HepG2 (cell line): ENCODE results near the gene RBBP8NL. TPM values are rescaled to one million over a fixed set of nuclear protein-coding genes. Genes with fewer than 3 reads are reported as not detected.

Experiments used
- ATAC-seq: fragments of 200-7000 bp; cut with Tn5 transposase; 3 replicates; pipeline ENCODE4 v1.9.1; 2020; ENCODE audit warnings: mild to moderate bottlenecking, moderate library complexity
- BruUV-seq: library from RNA; stranded (reverse); fragments of 400-500 nt; replicated peaks from 2 replicates; lab custom pipeline; 2021; lab: Mats Ljungman, UMichigan
- CTCF ChIA-PET: fragments of 300-600 bp; formaldehyde crosslinking; extraction: SDS; loops from one replicate; lab custom pipeline; 2021; ENCODE audit warnings: low total read pairs, inconsistent platforms, low intra/inter-chr PET ratio; lab: Yijun Ruan, JAX
- POLR2A ChIA-PET: fragments of 350-600 bp; sonication (Branson Sonifier 250); formaldehyde crosslinking; loops from one replicate; lab custom pipeline; 2020; ENCODE audit warnings: antibody characterized with exemption, inconsistent platforms; lab: Yijun Ruan, JAX
- DNase-seq: peaks from one replicate; pipeline ENCODE4 v3.0.0-alpha.2; 2015; ENCODE audit warnings: low spot score
- FAIRE-seq: peaks from 3 replicates; lab custom pipeline; 2011; peaks lifted over from hg19 to GRCh38; lab: Jason Lieb, UNC
- H2AFZ ChIP-seq: one replicate; pipeline ENCODE4 v1.6.1; 2011; ENCODE audit warnings: low read length, inconsistent platforms
- H3K27ac ChIP-seq: fragments of 300-600 bp; 3 replicates; pipeline ENCODE4 v1.8.0; 2011; ENCODE audit warnings: mixed run types, mild to moderate bottlenecking, mixed read lengths, low read length, inconsistent platforms; ENCODE audit not compliant: insufficient read depth; ENCODE audit errors: extremely low read length
- H3K27me3 ChIP-seq, 2 experiments: fragments of 200-600 bp in 1 of 2; 2 replicates in 1 of 2; 3 replicates in 1 of 2; pipeline versions ENCODE4 v1.6.0 to v1.8.0; 2011; ENCODE audit warnings: low read length in 2 of 2, mild to moderate bottlenecking in 2 of 2, moderate library complexity in 2 of 2, inconsistent platforms in 1 of 2; ENCODE audit not compliant: insufficient read depth in 2 of 2, control insufficient read depth in 1 of 2
- H3K36me3 ChIP-seq, 2 experiments: fragments of 200-600 bp in 1 of 2; replicated peaks in 1 of 2; 2 replicates in 1 of 2; 3 replicates in 1 of 2; pipeline versions ENCODE4 v1.5.1 to v1.8.0; 2011; ENCODE audit warnings: low read length in 2 of 2, inconsistent platforms in 1 of 2; ENCODE audit not compliant: insufficient read depth in 2 of 2, control insufficient read depth in 1 of 2
- H3K4me1 ChIP-seq: 2 replicates; pipeline ENCODE4 v1.5.1; 2012; ENCODE audit warnings: low read length, inconsistent platforms; ENCODE audit not compliant: insufficient read depth
- H3K4me2 ChIP-seq: 2 replicates; pipeline ENCODE4 v1.6.0; 2011; ENCODE audit warnings: low read depth, low read length, inconsistent platforms
- H3K4me3 ChIP-seq, 3 experiments: fragments of 200-600 bp in 1 of 3; sonication (generic), shearing (Covaris generic) in 1 of 3; replicated peaks in 1 of 3; 2 replicates each; pipeline ENCODE4 v1.5.1; 2011 to 2016; ENCODE audit warnings: low read length in 3 of 3, inconsistent platforms in 2 of 3, low read depth in 2 of 3, mild to moderate bottlenecking in 2 of 3, control low read depth in 1 of 3, mixed read lengths in 1 of 3; ENCODE audit not compliant: insufficient read depth in 1 of 3
- H3K79me2 ChIP-seq: one replicate; pipeline ENCODE4 v1.6.1; 2011; ENCODE audit warnings: low read length, inconsistent platforms; ENCODE audit not compliant: insufficient read depth
- H3K9ac ChIP-seq: 2 replicates; pipeline ENCODE4 v1.6.0; 2011; ENCODE audit warnings: mild to moderate bottlenecking, low read depth, low read length, inconsistent platforms; ENCODE audit not compliant: insufficient read depth
- H3K9me3 ChIP-seq: 2 replicates; pipeline ENCODE4 v1.5.1; 2012; ENCODE audit warnings: mild to moderate bottlenecking, low read length
- H4K20me1 ChIP-seq: 2 replicates; pipeline ENCODE4 v1.6.0; 2011; ENCODE audit warnings: inconsistent platforms, mild to moderate bottlenecking, low read length, moderate library complexity; ENCODE audit not compliant: insufficient read depth
- AKAP8 ChIP-seq: sonication (generic); formaldehyde crosslinking; IDR thresholded peaks from 2 replicates; pipeline ENCODE4 v1.5.1; 2020; ENCODE audit warnings: mild to moderate bottlenecking, missing genetic modification reagents
- CEBPB ChIP-seq: IDR thresholded peaks from 2 replicates; pipeline ENCODE4 v1.6.1; 2011; ENCODE audit warnings: low read depth, low read length, improper control_type of control experiment, borderline replicate concordance
- NFIB ChIP-seq: sonication (generic); formaldehyde crosslinking; IDR thresholded peaks from 2 replicates; pipeline ENCODE4 v1.9.0; 2021; ENCODE audit warnings: missing genetic modification reagents, mild to moderate bottlenecking, borderline replicate concordance
- SIX4 ChIP-seq: sonication (generic); formaldehyde crosslinking; IDR thresholded peaks from 2 replicates; pipeline ENCODE4 v1.4.0; 2020; ENCODE audit warnings: missing genetic modification reagents
- ZNF160 ChIP-seq: sonication (generic); formaldehyde crosslinking; IDR thresholded peaks from 2 replicates; pipeline ENCODE4 v1.8.0; 2022; ENCODE audit warnings: mild to moderate bottlenecking, inconsistent platforms, missing genetic modification reagents
- ZNF629 ChIP-seq: sonication (generic); formaldehyde crosslinking; conservative IDR thresholded peaks from 2 replicates; pipeline ENCODE4 v1.5.0; 2020; ENCODE audit warnings: missing genetic modification reagents
- ZNF75D ChIP-seq: sonication (generic); formaldehyde crosslinking; IDR thresholded peaks from 2 replicates; pipeline ENCODE4 v1.8.1; 2023; ENCODE audit warnings: missing genetic modification reagents, mild to moderate bottlenecking, borderline replicate concordance
- ZNF775 ChIP-seq: sonication (generic); formaldehyde crosslinking; IDR thresholded peaks from 2 replicates; pipeline ENCODE4 v1.4.0; 2020; ENCODE audit warnings: missing genetic modification reagents, mild to moderate bottlenecking, moderate library complexity, borderline replicate concordance
- ZNF777 ChIP-seq: sonication (generic); formaldehyde crosslinking; IDR thresholded peaks from 2 replicates; pipeline ENCODE4 v1.4.0; 2020; ENCODE audit warnings: missing genetic modification reagents
- ZNF879 ChIP-seq: sonication (generic); formaldehyde crosslinking; IDR thresholded peaks from 2 replicates; pipeline ENCODE4 v1.8.1; 2023; ENCODE audit warnings: missing genetic modification reagents
- WGBS: methylation state at CpG from one replicate; pipeline ENCODE4 v1.1.6; 2017; ENCODE audit warnings: low lambda C conversion rate; 5-methylcytosine and 5-hydroxymethylcytosine counted together
- in situ Hi-C: cut with HindIII; loops from 2 replicates; pipeline ENCODE4 v1.10.0; 2017; ENCODE audit warnings: low pct_unique_long_range_greater_than_20kb; ENCODE audit not compliant: extremely low pct_ligation_motif_present
- intact Hi-C: fragments of 100-400 bp; cut with micrococcal nuclease; formaldehyde crosslinking; loops from one replicate; pipeline ENCODE4 v1.10.0; 2022; ENCODE audit not compliant: unreplicated experiment
- polyA plus RNA-seq, 8 experiments: library from polyadenylated mRNA; depleted of rRNA in 3 of 8; stranded (reverse) in 7 of 8; unstranded in 1 of 8; fragments of >200 nt; fragmentation: Illumina TruSeq in 4 of 8; extraction: Trizol in 4 of 8; gene quantifications; 2 replicates each; pipeline versions ENCODE4 v1.2.1 to v1.2.3, GENCODE V29; 2011 to 2016; ENCODE audit warnings: low read depth in 4 of 8, missing spikeins in 1 of 8, mixed read lengths in 1 of 8; ENCODE audit not compliant: insufficient read depth in 1 of 8
- total RNA-seq, 5 experiments: library from RNA; depleted of rRNA; stranded (reverse); fragments of >200 nt; fragmentation: Illumina TruSeq; extraction: Trizol; gene quantifications; 2 replicates each; pipeline ENCODE4 v1.2.3, GENCODE V29; 2016; ENCODE audit warnings: low read depth in 1 of 5
- TF ChIP-seq, protein P1 (sequence below): sonication (generic); formaldehyde crosslinking; IDR thresholded peaks from 2 replicates; pipeline ENCODE4 v1.4.0; 2020; ENCODE audit warnings: mild to moderate bottlenecking, missing genetic modification reagents
- TF ChIP-seq, protein P2 (sequence below): sonication (generic); formaldehyde crosslinking; IDR thresholded peaks from 2 replicates; pipeline ENCODE4; 2020; ENCODE audit warnings: missing genetic modification reagents, mild to moderate bottlenecking, borderline replicate concordance
- TF ChIP-seq, protein P3 (sequence below): sonication (generic); formaldehyde crosslinking; IDR thresholded peaks from 2 replicates; pipeline ENCODE4 v1.8.0; 2022; ENCODE audit warnings: mild to moderate bottlenecking, missing genetic modification reagents

The RBBP8NL gene
- total and polyA plus RNA-seq, 2 of the 13 experiments (the other 11 are each of a cell fraction or from before 2014, with no cell fraction given), result 0.69 to 0.86 TPM

- TF ChIP-seq, protein P1, sequence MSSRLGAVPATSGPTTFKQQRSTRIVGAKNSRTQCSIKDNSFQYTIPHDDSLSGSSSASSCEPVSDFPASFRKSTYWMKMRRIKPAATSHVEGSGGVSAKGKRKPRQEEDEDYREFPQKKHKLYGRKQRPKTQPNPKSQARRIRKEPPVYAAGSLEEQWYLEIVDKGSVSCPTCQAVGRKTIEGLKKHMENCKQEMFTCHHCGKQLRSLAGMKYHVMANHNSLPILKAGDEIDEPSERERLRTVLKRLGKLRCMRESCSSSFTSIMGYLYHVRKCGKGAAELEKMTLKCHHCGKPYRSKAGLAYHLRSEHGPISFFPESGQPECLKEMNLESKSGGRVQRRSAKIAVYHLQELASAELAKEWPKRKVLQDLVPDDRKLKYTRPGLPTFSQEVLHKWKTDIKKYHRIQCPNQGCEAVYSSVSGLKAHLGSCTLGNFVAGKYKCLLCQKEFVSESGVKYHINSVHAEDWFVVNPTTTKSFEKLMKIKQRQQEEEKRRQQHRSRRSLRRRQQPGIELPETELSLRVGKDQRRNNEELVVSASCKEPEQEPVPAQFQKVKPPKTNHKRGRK (CRISPR knock-in tag), result 0 out of 2 replicates have a peak, but pooled peaks have one; percentile 22
- no peak for TF ChIP-seq ZNF775 (CRISPR knock-in tag)
- peak; percentile 31; the same call in 1 of the 2 replicates for TF ChIP-seq AKAP8
- TF ChIP-seq, protein P2, sequence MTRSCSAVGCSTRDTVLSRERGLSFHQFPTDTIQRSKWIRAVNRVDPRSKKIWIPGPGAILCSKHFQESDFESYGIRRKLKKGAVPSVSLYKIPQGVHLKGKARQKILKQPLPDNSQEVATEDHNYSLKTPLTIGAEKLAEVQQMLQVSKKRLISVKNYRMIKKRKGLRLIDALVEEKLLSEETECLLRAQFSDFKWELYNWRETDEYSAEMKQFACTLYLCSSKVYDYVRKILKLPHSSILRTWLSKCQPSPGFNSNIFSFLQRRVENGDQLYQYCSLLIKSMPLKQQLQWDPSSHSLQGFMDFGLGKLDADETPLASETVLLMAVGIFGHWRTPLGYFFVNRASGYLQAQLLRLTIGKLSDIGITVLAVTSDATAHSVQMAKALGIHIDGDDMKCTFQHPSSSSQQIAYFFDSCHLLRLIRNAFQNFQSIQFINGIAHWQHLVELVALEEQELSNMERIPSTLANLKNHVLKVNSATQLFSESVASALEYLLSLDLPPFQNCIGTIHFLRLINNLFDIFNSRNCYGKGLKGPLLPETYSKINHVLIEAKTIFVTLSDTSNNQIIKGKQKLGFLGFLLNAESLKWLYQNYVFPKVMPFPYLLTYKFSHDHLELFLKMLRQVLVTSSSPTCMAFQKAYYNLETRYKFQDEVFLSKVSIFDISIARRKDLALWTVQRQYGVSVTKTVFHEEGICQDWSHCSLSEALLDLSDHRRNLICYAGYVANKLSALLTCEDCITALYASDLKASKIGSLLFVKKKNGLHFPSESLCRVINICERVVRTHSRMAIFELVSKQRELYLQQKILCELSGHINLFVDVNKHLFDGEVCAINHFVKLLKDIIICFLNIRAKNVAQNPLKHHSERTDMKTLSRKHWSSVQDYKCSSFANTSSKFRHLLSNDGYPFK, result peak; percentile 10; the same call in 1 of the 2 replicates
Observed at GRCh38 chr20:62404761-62405107, 22.6 kb downstream of the RBBP8NL start (continued).

- H3K27me3 ChIP-seq, result peaks cover 7 to 15% of the 10 kb centered on the region in 2 experiments
- no TSS peak for BruUV-seq
- H3K4me2 ChIP-seq, result no peak overlapping the region
- DNase-seq (no peak), ATAC-seq (no peak), FAIRE-seq (peak; percentile 8)
- ChIA-PET CTCF (interaction anchor here (2.3 kb wide), 1 partner anchor 102 kb away, joined by 11 read pairs; the partner anchor contains the start of gene ADRM1), POLR2A (interaction anchor here (1.4 kb wide), 1 partner anchor 17 kb away, joined by 6 read pairs; the partner anchor contains the start of gene RPS21)
- peaks cover 2 to 19% of the 10 kb centered on the region in 2 experiments; a peak in 3 of 5 replicates for H3K36me3 ChIP-seq
- peaks cover 48% of the 10 kb centered on the region for H3K4me1 ChIP-seq
- in situ Hi-C loops (no loop called here), intact Hi-C loops (no loop called here)
- H3K79me2 ChIP-seq, result peaks cover 9% of the 10 kb centered on the region
- no peak overlapping the region for H3K4me3 ChIP-seq
- peaks cover 3% of the 10 kb centered on the region; the same call in 1 of the 2 replicates for H4K20me1 ChIP-seq
- peak overlapping the region; percentile 1 for H3K27ac ChIP-seq
- no peak overlapping the region for H2AFZ ChIP-seq
- no peak overlapping the region for H3K9ac ChIP-seq
- 92% methylated on average over 9 of the region's 9 CpGs for WGBS
- H3K9me3 ChIP-seq, result no peaks in the 10 kb centered on the region
- no peak for TF ChIP-seq ZNF777 (CRISPR knock-in tag)
- TF ChIP-seq ZNF160, result no peak
- no peak for TF ChIP-seq SIX4 (CRISPR knock-in tag)
- TF ChIP-seq CEBPB, result peak; percentile 42; the same call in 1 of the 2 replicates
- TF ChIP-seq, protein P3, sequence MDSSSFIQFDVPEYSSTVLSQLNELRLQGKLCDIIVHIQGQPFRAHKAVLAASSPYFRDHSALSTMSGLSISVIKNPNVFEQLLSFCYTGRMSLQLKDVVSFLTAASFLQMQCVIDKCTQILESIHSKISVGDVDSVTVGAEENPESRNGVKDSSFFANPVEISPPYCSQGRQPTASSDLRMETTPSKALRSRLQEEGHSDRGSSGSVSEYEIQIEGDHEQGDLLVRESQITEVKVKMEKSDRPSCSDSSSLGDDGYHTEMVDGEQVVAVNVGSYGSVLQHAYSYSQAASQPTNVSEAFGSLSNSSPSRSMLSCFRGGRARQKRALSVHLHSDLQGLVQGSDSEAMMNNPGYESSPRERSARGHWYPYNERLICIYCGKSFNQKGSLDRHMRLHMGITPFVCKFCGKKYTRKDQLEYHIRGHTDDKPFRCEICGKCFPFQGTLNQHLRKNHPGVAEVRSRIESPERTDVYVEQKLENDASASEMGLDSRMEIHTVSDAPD (CRISPR knock-in tag), result no peak
- TF ChIP-seq ZNF75D (CRISPR knock-in tag), result no peak
- TF ChIP-seq ZNF629, result peak; percentile 63
- TF ChIP-seq ZNF879 (CRISPR knock-in tag), result no peak
- TF ChIP-seq NFIB, result no peak
Observed at GRCh38 chr20:62404112-62404665, 23.1 kb downstream of the RBBP8NL start.
